Left lobe of liver (tissue), 2 donors: ENCODE results near the gene RBSN. TPM values are rescaled to one million over a fixed set of nuclear protein-coding genes. Genes with fewer than 3 reads are reported as not detected.
A peak's percentile ranks its signal among the peaks of the same experiment; 100 is the strongest.

Experiments used
- ATAC-seq: fragments of 200-7000 bp; cut with Tn5 transposase; one replicate; pipeline ENCODE4 v1.9.1; 2020; ENCODE audit warnings: mild to moderate bottlenecking, moderate library complexity
- DNase-seq: peaks from one replicate; pipeline ENCODE4 v3.0.0-alpha.2; 2020; ENCODE audit warnings: low spot score
- total RNA-seq: library from RNA; stranded (reverse); gene quantifications from one replicate; pipeline ENCODE4 v1.2.1, GENCODE V29; 2021
- donor health status: DM: no; HTN: no; CAD: no; lungs with moderate emphysema.
- donor health status: DM: no; HTN: yes; CAD: no.

RBSN gene
- total RNA-seq, 1 donor from 2014 or later, result 12.6 TPM

GRCh38 chr3:15102256-15102655, 3.3 kb upstream of the RBSN start:
- DNase-seq (peak; percentile 94), ATAC-seq (peak; percentile 83)

GRCh38 chr3:15099364-15100098, 583 bp upstream of the RBSN start:
- no peak for DNase-seq

DNA sequence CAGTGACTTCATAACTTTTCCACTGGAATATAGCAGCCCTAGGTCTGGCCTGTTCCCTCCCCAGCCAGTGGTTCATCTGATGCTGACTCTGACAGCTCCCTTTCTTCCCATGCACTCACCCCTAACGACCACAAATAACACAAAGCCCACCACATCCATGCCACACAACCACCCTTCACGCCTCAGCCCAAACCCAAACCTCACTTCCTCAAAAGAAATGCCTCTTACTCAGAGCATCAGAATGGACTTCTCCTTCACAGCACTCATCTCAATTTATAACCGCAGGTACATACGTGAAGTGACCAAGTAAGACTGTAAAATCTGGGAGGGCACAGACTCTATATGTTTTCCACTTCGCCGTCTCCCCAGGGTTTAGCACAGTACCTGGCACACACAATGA, 1.1 kb downstream of the RBSN start:
- ATAC-seq (no peak), DNase-seq (no peak)

More at GRCh38 chr3:15099364-15100098, 583 bp upstream of the RBSN start:
- ATAC-seq, result peak; percentile 29

GRCh38 chr3:15096046-15096445, 2.9 kb downstream of the RBSN start:
- no peak for DNase-seq
- no peak for ATAC-seq

- DNase-seq, result no peak
Measured at GRCh38 chr3:15094187-15094875, 4.6 kb downstream of the RBSN start.

GRCh38 chr3:15092686-15093085, 6.3 kb downstream of the RBSN start:
- ATAC-seq (no peak), DNase-seq (no peak)

More at GRCh38 chr3:15094187-15094875, 4.6 kb downstream of the RBSN start:
- ATAC-seq, result no peak

- no peak for DNase-seq
- no peak for ATAC-seq
Measured at GRCh38 chr3:15091575-15091974, 7.4 kb downstream of the RBSN start.

- DNase-seq, result no peak
Measured at GRCh38 chr3:15089201-15089600, 9.7 kb downstream of the RBSN start.

GRCh38 chr3:15086699-15087098, 12.2 kb downstream of the RBSN start:
- ATAC-seq (no peak), DNase-seq (no peak)

More at GRCh38 chr3:15089201-15089600, 9.7 kb downstream of the RBSN start:
- no peak for ATAC-seq

GRCh38 chr3:15086263-15086662, 12.7 kb downstream of the RBSN start:
- ATAC-seq, result no peak
- no peak for DNase-seq

DNA sequence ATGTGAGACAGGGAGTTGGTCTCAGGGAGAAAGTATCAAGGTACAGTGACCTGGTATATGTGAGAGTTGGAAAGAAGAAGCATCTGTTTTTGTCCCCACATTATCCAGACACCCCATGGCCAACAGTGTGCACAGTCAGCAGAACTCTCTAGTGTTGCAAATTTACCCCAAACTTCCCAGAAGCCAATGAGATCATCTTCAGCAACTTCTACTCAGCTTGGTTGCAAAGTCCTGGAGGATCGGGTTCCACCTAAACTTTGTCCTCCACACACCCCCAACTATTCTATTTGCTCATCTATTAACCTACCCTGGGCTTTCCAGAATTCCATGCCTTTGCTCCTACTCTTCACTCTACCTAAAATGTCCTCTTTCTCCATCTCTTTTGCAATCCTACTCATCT, 15.7 kb downstream of the RBSN start:
- ATAC-seq (peak; percentile 34), DNase-seq (no peak)

DNA sequence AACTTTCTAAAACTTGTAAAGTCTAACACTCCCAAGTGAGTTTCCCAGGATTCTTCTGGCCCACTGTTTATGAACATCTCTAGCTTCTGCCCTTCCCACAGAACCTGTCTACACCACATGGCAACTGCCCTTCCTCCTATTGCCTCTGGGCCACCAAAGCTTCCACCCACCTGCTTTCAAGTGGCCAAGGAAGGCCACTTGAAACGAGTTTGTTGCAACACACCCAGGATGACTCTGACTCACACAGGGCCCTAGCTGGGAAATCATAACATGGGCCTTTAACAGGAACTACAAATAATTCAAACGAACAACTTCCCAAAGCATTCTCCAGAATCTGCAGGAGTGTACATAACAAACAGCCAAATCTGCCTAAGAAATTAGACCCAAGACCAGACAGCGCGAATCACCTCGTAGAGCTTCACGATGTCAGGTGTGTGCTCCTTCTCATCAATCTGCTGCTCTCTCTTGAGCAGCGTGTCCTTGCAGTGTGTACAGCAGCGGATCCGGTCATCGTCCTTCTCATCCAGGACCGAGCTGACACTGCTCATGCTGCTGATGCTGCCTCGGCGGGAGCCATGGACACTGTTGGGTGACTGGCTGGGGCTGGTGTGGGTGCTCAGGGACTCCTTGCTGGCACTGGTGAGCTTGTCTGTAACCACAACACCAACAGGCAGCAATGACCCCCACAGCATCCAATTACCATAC, 16.8 kb downstream of the RBSN start:
- ATAC-seq (no peak), DNase-seq (no peak)

GRCh38 chr3:15079091-15079490, 19.9 kb downstream of the RBSN start:
- ATAC-seq, result peak; percentile 50
- no peak for DNase-seq

- DNase-seq, result no peak
- no peak for ATAC-seq
Measured at GRCh38 chr3:15074500-15074899, 24.4 kb downstream of the RBSN start.

DNA sequence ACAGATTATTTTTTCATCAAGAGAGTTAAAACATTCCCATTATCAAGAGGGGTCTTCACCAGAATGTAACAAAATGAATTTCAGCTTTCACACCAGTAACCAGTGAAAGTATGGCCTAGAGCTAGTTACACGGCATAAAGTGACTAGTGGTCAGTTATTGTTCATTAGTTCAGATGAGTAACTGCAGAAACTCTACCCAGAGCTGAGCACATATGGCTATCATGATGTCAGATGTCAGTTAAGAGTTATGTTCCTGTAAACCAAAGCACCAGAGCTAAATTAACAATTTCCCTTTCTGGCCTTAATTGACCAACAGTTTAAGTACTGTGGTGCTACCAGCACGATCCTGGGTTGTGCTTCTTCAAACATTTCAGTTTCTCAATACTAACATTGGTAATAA, 27.2 kb downstream of the RBSN start:
- no peak for DNase-seq
- no peak for ATAC-seq

DNA sequence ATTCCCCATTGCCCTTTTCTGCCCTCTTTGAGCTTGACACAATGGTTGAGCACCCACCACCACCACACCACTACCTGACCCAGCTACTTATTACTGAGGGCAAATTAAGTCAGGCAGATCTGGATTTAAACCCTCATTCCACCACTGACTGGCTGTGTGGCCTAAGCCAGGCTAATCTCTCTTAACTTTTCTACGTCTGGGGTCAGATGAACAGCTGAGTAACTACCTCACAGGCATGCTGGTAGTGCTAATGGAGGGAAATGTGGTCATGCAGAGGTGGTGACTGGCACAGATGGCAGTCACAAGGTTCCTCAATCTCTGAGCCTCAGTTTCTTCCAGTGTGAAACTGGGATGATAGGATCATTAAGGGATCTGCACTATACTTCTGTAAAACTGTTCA, 29.5 kb downstream of the RBSN start:
- DNase-seq, result no peak
- no peak for ATAC-seq

- no peak for ATAC-seq
Measured at GRCh38 chr3:15066467-15066866, 32.5 kb downstream of the RBSN start.

GRCh38 chr3:15065550-15066007, 33.4 kb downstream of the RBSN start:
- DNase-seq (no peak), ATAC-seq (no peak)

More at GRCh38 chr3:15066467-15066866, 32.5 kb downstream of the RBSN start:
- no peak for DNase-seq

DNA sequence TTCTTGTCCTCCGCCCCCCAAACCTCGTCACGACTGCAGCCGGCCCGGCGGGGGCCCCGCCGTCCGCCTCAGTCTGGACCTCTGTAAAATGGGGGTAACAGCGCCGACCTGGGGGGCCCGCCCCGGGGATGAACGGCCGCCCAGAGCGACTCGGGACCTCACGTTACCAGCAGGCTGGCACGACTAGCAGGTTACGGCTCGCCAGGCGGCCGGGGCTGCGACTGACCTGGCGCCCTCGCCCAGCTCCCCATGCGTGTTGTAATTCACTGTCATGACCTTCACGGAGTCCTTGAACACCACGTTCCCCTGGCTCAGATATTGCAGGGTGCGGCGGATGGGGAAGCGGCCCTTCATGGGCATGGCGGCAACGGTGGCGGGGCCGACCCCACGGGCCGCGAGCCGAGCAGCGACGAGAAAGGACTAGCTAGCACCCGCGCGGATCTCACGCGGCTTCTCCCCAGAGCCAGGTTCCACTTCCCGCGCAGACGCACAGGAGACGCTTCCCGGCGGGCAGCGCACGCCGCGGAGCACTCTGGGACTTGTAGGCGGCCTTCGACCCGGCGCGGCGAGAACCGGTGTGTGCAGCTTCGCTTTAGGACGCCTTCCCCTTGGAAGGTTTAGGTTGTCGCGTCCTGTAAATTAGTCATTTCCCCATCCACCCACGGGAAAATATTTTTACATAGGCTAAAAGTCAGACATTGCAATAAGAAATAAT, 34.0 kb downstream of the RBSN start, which contains the start of gene MRPS25:
Gene MRPS25, minus strand, starts transcription at position 481 of the 715 bp plus-strand sequence. Its CDS starts 121 bp downstream, at position 360.
- peak; percentile 93 for DNase-seq
- peak; percentile 95 for ATAC-seq

GRCh38 chr3:15064299-15064834, 34.6 kb downstream of the RBSN start:
- ATAC-seq (peak; percentile 42), DNase-seq (no peak)
